Raji (cell line): ENCODE data around the gene PLCB3.

Experiments
- POLR2A ChIP-seq: IDR thresholded peaks from 2 replicates; pipeline ENCODE4 v1.6.1; 2011; ENCODE audit warnings: low read depth, low read length, control low read depth; ENCODE audit not compliant: insufficient read depth

PLCB3 gene

DNA sequence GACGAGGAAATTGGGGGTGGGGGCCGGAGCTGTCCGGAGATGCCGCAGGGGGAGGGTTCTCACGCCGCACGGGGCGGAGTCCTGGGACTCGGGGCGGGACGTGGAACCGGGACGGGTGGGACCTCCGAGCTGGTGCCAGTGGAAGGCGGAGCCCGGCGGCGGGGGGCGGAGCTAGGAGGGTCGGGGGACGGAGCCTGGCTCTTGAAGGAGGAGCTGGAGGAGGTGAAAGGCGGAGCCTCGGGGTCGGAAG is 10.2 kb upstream of the PLCB3 start:
- TF ChIP-seq POLR2A = no peak

DNA sequence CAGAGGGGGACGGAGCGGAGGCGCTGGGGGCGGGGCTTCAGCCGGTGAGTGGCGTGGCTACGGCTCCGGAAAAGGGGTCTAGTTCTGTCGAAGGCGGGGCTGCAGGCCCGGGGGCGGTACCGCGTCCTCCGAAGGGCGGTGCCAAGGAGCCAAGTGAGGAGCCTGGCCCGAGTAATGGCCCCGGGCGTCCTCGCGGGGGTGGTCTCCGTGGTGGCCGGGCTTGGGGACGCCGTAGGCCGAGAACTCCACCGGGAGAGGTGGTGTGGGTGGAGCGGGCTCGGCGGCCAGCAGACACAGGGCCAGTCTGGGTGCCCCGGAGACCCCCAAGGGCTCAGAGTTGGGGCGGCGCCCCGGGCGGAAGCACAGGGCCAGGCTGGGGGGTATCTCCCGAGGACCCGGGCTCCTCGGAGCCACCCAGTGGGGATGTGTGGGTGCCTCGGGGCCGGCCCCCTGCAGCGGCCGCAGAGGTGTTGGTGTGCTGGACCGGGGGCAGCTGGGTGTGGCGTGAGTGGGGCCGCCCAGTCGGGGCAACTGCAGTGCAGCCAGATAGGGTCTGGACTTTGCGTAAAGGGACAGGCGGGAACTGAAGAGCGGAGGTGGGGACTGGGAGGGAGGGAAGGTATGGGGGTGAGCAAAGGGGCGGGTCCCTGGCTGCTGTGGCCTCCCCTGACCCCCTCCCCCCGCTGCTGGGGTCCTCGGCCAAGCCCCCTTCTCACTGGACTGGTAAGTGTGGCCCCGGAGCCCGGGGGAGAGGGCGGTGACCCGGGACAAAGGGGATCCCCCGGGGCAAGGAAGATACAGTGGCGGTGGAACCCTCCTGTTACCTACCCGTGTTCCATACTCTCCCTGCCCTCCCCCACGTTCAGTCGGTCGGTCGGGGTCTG is 9.6 kb upstream of the PLCB3 start:
- peak; percentile 63 for TF ChIP-seq POLR2A

DNA sequence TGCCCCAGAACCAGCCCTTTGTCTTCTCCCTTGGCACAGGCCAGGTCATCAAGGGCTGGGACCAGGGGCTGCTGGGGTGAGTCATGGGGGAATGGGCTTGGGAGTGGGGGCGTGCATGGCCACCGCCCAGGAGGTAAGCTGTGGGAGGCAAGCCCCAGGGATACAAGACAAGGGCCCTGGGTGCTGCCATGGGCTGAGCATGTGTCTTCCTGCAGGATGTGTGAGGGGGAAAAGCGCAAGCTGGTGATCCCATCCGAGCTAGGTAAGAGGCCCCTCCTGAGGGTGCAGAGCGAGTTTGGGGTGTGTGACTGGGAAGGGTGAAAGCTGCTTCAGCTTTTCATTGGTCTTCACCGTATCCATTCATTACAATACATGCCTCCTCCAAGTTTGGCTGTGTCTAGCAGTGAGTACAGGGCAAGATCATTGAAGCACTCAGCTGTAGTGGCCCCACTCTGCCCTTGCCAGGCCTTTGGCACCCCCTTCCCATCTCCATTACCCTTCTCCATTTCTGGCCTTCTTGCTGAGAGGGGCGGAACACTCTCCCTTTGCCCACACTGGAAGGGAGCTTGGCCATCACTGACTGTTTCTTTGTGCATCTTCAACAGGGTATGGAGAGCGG is 8.0 kb upstream of the PLCB3 start:
- TF ChIP-seq POLR2A = peak; percentile 36; the same call in 1 of the 2 replicates

DNA sequence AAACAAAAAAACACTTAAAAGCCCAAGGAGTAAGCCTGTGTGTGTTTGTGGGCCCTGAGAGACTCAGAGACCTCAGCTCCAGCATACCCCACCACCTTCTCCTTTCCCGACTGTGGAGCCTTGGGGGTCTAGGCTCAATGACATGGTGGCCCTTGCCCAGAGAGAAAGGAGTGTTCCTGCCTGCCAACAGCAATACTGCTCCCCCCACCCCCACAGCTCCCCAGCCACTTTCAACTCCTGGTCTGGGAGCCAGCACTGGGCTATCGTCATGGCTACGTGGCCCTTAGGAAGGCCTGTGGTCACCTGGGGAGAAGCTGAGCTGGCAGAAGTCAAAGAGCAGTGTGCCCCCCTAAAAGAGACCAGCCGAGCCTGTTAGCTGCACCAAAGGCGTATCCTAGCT is 7.2 kb upstream of the PLCB3 start:
- no peak for TF ChIP-seq POLR2A

DNA sequence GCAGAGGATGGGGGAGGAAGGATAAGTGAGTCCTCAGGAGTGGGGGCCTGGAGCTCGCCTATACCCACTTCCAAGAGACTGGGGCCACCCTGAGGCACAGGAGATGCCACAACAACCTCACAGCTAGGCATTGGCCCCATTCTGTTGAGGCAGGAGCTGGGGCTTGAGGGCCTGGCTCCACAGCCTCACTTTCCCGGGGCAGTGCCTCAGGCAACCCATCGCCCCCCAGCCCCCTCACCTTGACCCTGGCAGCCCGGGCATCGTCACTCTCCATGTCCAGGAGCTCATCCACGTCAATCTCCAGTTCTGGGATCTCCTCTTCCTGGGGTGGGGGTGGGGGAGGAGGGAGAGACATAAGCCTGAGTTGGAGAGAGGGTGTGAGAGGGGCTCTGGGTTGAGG is 6.4 kb upstream of the PLCB3 start:
- no peak for TF ChIP-seq POLR2A

DNA sequence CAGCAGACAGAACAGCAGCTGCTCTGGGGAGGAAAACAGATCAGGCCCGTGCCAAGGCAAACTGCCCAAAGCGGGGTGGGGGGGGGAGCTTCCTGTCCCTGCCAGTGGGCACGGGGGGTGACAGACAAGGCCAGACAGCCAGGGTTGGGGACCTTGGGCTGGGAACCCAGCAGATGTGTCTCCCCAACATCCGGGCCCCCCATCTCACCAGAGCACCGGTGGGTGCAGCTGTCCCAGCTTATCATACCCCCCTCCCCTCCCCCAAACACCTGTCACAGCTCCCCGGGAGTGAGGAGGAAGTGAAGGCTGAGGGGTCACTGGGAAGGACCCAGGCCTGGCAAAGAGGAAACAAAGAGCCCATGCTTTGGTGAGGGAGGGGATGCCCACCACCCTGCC is 5.9 kb upstream of the PLCB3 start:
- TF ChIP-seq POLR2A = no peak

DNA sequence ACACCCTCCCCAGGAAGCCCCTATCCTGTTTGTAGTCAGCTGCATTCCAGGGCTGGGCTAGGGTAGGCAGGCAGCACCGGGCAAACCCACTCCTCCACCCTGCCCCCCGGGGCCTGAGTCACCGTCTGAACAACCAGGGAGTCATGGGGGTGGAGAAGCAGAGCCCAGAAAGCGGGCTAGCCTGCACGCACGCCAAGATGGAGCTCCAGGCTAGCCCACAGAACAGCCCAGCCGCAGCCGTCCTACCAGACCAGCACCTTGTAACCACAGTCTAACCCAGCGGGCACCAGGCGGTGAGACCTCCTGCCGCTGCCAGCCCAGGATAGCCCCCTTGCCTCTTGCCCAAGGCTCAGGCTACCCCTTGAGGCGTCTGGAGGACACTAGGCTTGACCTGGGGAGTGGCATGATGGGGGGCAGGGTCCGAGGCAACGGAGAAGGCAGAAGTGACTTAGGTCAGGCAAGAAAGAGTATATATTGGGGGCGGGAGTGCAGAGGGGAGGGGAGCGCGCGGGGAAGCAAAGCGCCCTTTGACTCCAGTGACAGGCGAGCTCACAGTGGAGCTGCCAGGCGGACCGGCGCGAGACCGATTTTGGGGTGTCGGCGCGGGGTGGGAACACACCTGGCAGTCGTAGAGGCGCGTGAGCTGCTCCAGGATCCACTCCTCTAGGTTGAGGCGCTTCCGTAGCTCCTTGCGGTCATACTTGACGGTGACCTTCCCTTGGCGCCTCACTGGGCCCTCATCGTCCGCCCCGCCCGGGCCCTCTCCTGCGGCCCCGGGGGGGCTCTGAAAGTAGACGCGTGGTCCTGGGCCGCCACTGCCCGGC is 5.3 kb upstream of the PLCB3 start:
- TF ChIP-seq POLR2A = no peak

DNA sequence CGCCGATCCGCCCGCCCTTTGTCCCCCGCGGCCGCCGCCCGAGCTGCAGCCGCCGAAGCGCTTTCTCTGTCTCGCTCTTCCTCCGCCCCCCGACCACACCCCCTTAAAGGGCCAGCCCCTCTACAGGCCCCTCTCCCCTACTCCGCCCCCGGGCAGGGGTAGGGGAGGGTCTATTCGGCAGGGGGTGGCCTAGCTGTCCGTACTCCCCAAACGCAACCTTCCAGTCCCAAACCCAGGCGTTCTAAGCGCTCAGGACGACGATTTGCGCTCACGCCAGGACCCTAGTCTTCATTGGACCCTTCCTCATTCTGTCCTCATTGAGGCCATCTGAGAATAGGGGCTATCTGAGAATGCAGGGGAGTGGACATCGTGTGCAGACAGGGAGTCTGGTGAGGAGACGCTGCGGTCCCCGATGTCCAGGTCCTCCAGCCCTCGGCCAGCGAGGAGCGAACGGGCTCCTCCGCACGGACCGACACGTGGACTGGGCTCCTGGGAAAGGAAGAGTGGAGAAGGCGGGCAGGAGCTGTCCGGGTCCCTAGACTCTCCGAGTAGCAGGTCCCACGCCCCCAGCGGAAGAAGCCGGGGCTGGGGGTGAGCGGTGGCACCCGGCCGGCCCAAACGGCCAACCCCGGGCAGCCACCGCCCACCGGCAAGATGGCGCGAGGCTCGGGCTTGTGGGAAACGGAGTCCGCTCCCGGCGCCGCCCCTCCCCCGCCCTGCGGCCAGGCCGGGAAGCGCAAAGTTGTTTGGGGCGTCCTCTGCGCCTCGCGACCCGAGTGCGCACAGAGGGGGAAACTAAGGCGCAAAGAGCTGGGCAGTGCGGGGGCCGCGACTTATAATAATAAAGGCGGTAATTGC is 4.2 kb upstream of the PLCB3 start, which contains the start of gene PPP1R14B:
Gene PPP1R14B (minus strand): TSS at position 73 of the 858 bp plus-strand sequence. CDS start 270 bp downstream, outside the sequence.
- TF ChIP-seq POLR2A = peak; percentile 65

- no peak for TF ChIP-seq POLR2A
These were observed 3.4 kb upstream of the PLCB3 start for GRCh38 chr11:64247729-64248531.

DNA sequence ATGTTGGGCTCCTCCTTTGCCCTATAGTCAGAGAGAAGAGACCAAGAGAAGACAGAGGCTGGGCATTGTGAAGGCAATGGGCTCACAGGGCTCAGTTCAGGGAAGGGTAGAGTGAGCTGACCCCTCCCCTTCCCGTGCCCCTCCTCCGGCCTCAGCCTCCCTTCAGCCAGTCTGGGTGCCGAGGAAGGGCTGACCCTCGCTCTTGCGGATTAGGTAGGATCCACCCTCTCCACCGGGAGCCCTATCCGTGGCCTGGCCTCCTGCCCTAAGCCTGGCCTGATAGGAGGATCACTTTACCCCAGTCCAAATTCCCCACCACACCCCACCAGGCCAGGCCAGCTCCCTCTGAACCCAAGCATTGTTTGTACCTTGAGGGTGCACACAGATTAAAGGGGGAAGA is 2.8 kb upstream of the PLCB3 start:
- no peak for TF ChIP-seq POLR2A

- no peak for TF ChIP-seq POLR2A
These were observed 2.3 kb upstream of the PLCB3 start for GRCh38 chr11:64249038-64249437.

DNA sequence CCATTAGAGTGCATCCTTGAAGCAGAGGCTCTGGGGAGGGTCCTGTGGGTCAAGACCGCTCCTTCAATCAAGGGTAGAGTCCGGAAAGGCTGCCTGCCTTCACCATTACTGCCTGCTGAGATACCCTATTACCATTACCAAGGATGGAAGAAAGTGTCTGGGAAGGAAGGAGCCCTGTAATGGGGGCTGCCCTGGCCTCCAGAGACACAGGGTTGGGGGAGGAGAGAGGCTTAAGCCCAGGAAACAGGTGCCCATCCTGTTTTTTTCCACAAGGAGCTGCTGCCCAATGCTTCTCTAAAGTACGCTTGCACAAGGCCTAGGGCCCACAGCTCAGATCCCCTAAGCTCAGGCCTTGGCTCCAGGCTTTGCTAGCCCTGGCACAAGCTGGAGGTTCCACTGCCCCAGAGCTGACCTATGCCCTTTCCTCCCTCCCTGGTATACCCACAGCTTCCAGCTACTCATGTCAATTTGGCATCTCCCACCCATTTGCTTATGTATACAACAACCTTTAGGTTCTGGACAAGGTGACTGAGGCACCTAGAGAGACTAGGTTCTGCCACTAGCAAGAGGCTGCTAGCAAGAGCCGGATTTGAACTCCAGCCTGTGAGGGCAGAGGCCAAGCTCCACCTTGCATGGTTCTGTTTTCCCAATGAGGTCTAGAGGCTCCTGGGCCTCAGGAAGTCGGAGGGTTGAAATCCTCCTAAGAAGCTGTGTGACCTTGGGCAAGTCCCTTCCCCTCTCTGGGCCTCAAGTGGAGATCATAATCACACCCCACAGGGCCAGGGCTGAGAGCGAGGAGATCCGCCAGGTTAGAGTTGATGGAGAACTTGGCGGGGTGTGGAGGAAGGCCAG is 1.5 kb upstream of the PLCB3 start:
- TF ChIP-seq POLR2A = no peak

- no peak for TF ChIP-seq POLR2A
These were observed 815 bp upstream of the PLCB3 start for GRCh38 chr11:64250415-64251015.
